ENCODE measurements around the gene TSLP. TPM values are rescaled to one million over a fixed set of nuclear protein-coding genes. Genes with fewer than 3 reads are reported as not detected.

TSLP gene
- total RNA-seq, 1 experiment from 2014 or later: 6.4 TPM

GRCh38 chr5:111066261-111066938 lies 5.1 kb upstream of the TSLP start:
- no peak for DNase-seq (ENCODE audit: unreplicated experiment)
- H3K9me3 Mint-ChIP-seq (ENCODE audit: unreplicated experiment): no peaks in the 10 kb centered on the region
- ChIA-PET CTCF (interaction anchor here (0.6 to 2.3 kb wide), 9 partner anchors 9 to 309 kb away, joined by 3 to 12 read pairs (median 3); no protein-coding TSS in a partner anchor), POLR2A (interaction anchor here (1.0 kb wide), 1 partner anchor 328 kb away, joined by 3 read pairs; no protein-coding TSS in a partner anchor)
- H3K4me3 Mint-ChIP-seq (ENCODE audit: unreplicated experiment): no peak overlapping the region
- BruUV-seq (replicated peaks): no TSS peak
- TF ChIP-seq CTCF (IDR thresholded peaks at IDR 0.05; ENCODE audit: unreplicated experiment): no peak
- no peaks in the 10 kb centered on the region for H3K36me3 Mint-ChIP-seq (ENCODE audit: insufficient read depth, unreplicated experiment)
- no peaks in the 10 kb centered on the region for H3K27me3 Mint-ChIP-seq (ENCODE audit: insufficient read depth, unreplicated experiment)
- peaks cover 6% of the 10 kb centered on the region for H3K4me1 Mint-ChIP-seq (ENCODE audit: insufficient read depth, unreplicated experiment)
- intact Hi-C loops (cut with micrococcal nuclease): loop anchor here (10.0 kb wide), 1 partner anchor 112 kb away; no protein-coding TSS in a partner anchor
- no peak overlapping the region for H3K27ac Mint-ChIP-seq (ENCODE audit: low read depth, unreplicated experiment)

GRCh38 chr5:111068213-111068612 lies 3.3 kb upstream of the TSLP start:
- ChIA-PET CTCF (interaction anchor here (0.6 kb wide), 1 partner anchor 75 kb away, joined by 5 read pairs; no protein-coding TSS in a partner anchor), POLR2A (interaction anchor here (0.8 kb wide), 2 partner anchors 11 to 323 kb away, joined by 3 read pairs; no protein-coding TSS in a partner anchor)
- Mint-ChIP-seq H3K27ac (ENCODE audit: low read depth, unreplicated experiment) (no peak overlapping the region), H3K4me3 (ENCODE audit: unreplicated experiment) (no peak overlapping the region), H3K27me3 (ENCODE audit: insufficient read depth, unreplicated experiment) (no peaks in the 10 kb centered on the region), H3K9me3 (ENCODE audit: unreplicated experiment) (no peaks in the 10 kb centered on the region), H3K4me1 (ENCODE audit: insufficient read depth, unreplicated experiment) (peaks cover 5% of the 10 kb centered on the region), H3K36me3 (ENCODE audit: insufficient read depth, unreplicated experiment) (no peaks in the 10 kb centered on the region)
- no TSS peak for BruUV-seq (replicated peaks)
- intact Hi-C loops (cut with micrococcal nuclease): loop anchor here (10.0 kb wide), 1 partner anchor 113 kb away; no protein-coding TSS in a partner anchor
- TF ChIP-seq CTCF (IDR thresholded peaks at IDR 0.05; ENCODE audit: unreplicated experiment): no peak
- no peak for DNase-seq (ENCODE audit: unreplicated experiment)

- Mint-ChIP-seq H3K9me3 (ENCODE audit: unreplicated experiment) (no peaks in the 10 kb centered on the region), H3K4me1 (ENCODE audit: insufficient read depth, unreplicated experiment) (peaks cover 8% of the 10 kb centered on the region), H3K27ac (ENCODE audit: low read depth, unreplicated experiment) (no peak overlapping the region), H3K27me3 (ENCODE audit: insufficient read depth, unreplicated experiment) (no peaks in the 10 kb centered on the region), H3K4me3 (ENCODE audit: unreplicated experiment) (no peak overlapping the region), H3K36me3 (ENCODE audit: insufficient read depth, unreplicated experiment) (no peaks in the 10 kb centered on the region)
- POLR2A ChIA-PET: interaction anchor here (1.2 kb wide), 1 partner anchor 274 kb away, joined by 3 read pairs; no protein-coding TSS in a partner anchor
- DNase-seq (ENCODE audit: unreplicated experiment): no peak
- CTCF ChIA-PET: interaction anchor here (0.6 to 1.1 kb wide), 2 partner anchors 20 to 312 kb away, joined by 3 read pairs; no protein-coding TSS in a partner anchor
- intact Hi-C loops (cut with micrococcal nuclease): loop anchor here (10.0 kb wide), 1 partner anchor 115 kb away; no protein-coding TSS in a partner anchor
- no peak for TF ChIP-seq CTCF (IDR thresholded peaks at IDR 0.05; ENCODE audit: unreplicated experiment)
- no TSS peak for BruUV-seq (replicated peaks)
These were observed 1.7 kb upstream of the TSLP start for GRCh38 chr5:111069839-111070238.

- Mint-ChIP-seq H3K27ac (ENCODE audit: low read depth, unreplicated experiment) (no peak overlapping the region), H3K36me3 (ENCODE audit: insufficient read depth, unreplicated experiment) (no peaks in the 10 kb centered on the region), H3K4me3 (ENCODE audit: unreplicated experiment) (no peak overlapping the region), H3K27me3 (ENCODE audit: insufficient read depth, unreplicated experiment) (no peaks in the 10 kb centered on the region), H3K4me1 (ENCODE audit: insufficient read depth, unreplicated experiment) (peaks cover 14% of the 10 kb centered on the region), H3K9me3 (ENCODE audit: unreplicated experiment) (no peaks in the 10 kb centered on the region)
- BruUV-seq (replicated peaks): no TSS peak
- POLR2A ChIA-PET: interaction anchor here (1.2 kb wide), 1 partner anchor 274 kb away, joined by 3 read pairs; no protein-coding TSS in a partner anchor
- no peak for TF ChIP-seq CTCF (IDR thresholded peaks at IDR 0.05; ENCODE audit: unreplicated experiment)
- intact Hi-C loops (cut with micrococcal nuclease): no loop called here
- no peak for DNase-seq (ENCODE audit: unreplicated experiment)
- CTCF ChIA-PET: interaction anchor here (0.6 kb wide), 1 partner anchor 19 kb away, joined by 3 read pairs; no protein-coding TSS in a partner anchor
These were observed 1.0 kb upstream of the TSLP start for GRCh38 chr5:111070272-111071134.
